Spinal cord (tissue), 10 donors: ENCODE results near the gene ATP8B3. TPM values are rescaled to one million over a fixed set of nuclear protein-coding genes. Genes with fewer than 3 reads are reported as not detected.

Experiments
- DNase-seq, 6 donors: peaks; one replicate each; pipeline versions ENCODE4 v3.0.0 to v3.0.0-alpha.2; 2013 to 2015; ENCODE audit warnings: low spot score in 6 of 6, low read depth in 4 of 6
- H3K27ac ChIP-seq: one replicate; pipeline ENCODE4 v1.5.1; 2013; ENCODE audit warnings: low read depth, low read length, control low read depth
- H3K27me3 ChIP-seq: one replicate; pipeline ENCODE4 v1.6.1; 2013; ENCODE audit warnings: low read length; ENCODE audit not compliant: control insufficient read depth, insufficient read depth
- H3K36me3 ChIP-seq: one replicate; pipeline ENCODE4 v1.6.1; 2013; ENCODE audit warnings: low read length; ENCODE audit not compliant: control insufficient read depth, insufficient read depth
- H3K4me1 ChIP-seq: one replicate; pipeline ENCODE4 v1.6.1; 2013; ENCODE audit warnings: low read length; ENCODE audit not compliant: control insufficient read depth, insufficient read depth
- H3K4me3 ChIP-seq: one replicate; pipeline ENCODE4 v1.5.1; 2013; ENCODE audit warnings: low read depth, low read length, control low read depth
- H3K9me3 ChIP-seq: one replicate; pipeline ENCODE4 v1.6.1; 2013; ENCODE audit warnings: low read length; ENCODE audit not compliant: control insufficient read depth, insufficient read depth
- WGBS: methylation state at CpG from one replicate; pipeline ENCODE4 v1.1.5; 2013; ENCODE audit warnings: missing lambda C conversion rate; ENCODE audit not compliant: insufficient coverage; 5-methylcytosine and 5-hydroxymethylcytosine counted together
- polyA plus RNA-seq, 2 donors: library from polyadenylated mRNA; unstranded; fragments of 120-200 nt; gene quantifications; one replicate each; pipeline ENCODE4 v1.2.1, GENCODE V29; 2013; ENCODE audit not compliant: insufficient read length in 2 of 2
- total RNA-seq, 2 donors: library from RNA; depleted of rRNA in 1 of 2; stranded (reverse); fragments of 120-200 nt in 1 of 2; fragments of >200 nt in 1 of 2; gene quantifications; one replicate each; pipeline versions ENCODE4 v1.2.3 to v1.2.4, GENCODE V29; 2013 to 2014
- donor health status: healthy.

The ATP8B3 gene
- total and polyA plus RNA-seq, 4 donors, result 1.0 to 2.1 (median 1.4) TPM

DNA sequence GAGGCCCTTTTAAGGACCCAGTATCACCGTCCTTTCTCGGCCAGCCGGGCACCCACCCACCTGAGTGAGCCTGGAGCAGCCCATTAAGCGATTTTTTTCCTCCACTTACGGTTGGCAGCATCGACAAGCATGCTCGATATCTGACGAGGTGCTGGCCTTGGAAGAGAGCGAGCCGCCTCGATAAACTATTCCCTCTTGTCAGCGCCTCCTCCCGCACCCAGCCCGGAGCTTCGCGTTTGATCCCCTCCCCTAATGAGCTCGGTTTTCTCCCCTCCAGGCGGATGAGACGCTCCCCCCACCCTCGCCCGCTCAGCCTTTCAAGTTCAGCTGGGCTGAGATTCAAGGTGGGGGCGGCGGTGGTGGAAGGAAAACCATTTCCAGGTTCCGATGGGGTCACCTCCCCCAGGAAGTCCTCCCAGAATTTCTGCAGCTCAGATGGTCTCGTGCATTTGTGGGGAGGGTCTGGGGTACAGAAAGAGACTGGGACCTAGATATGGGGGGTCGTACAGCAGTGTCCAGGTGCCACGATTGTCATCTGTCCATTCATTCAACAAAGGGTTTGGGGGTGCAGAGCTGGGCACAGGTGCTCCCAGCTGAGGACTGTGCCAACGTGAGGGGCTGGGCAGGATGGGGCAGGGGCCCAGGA lies 77.6 kb downstream of the ATP8B3 start:
- 21% methylated on average over 18 of the region's 28 CpGs for WGBS
- H3K36me3 ChIP-seq, result no peaks in the 10 kb centered on the region
- peaks cover 50% of the 10 kb centered on the region for H3K27me3 ChIP-seq
- H3K4me1 ChIP-seq, result peaks cover 4% of the 10 kb centered on the region
- no peak for DNase-seq
- no peaks in the 10 kb centered on the region for H3K9me3 ChIP-seq
- H3K4me3 ChIP-seq, result no peak overlapping the region
- H3K27ac ChIP-seq, result no peak overlapping the region

Other genes starting within 250 kb of the ATP8B3 start
- gene MEX3D, start 244.0 kb downstream of the ATP8B3 start, total RNA-seq, result 10 to 100 TPM; 17.0 to 43.6 TPM
- 10 to 100 TPM; 33.6 to 35.4 TPM for gene MEX3D, start 244.0 kb downstream of the ATP8B3 start, polyA plus RNA-seq
- 10 to 100 TPM; 36.6 to 73.1 TPM for gene MBD3, start 219.4 kb downstream of the ATP8B3 start, total RNA-seq
- 100 to 1,000 TPM; 105 to 113 TPM for gene MBD3, start 219.4 kb downstream of the ATP8B3 start, polyA plus RNA-seq
- 100 to 1,000 TPM in 1 of 2 donors, 10 to 100 TPM in 1; 60.4 to 203 TPM for gene UQCR11, start 206.8 kb downstream of the ATP8B3 start, total RNA-seq
- 100 to 1,000 TPM; 179 to 188 TPM for gene UQCR11, start 206.8 kb downstream of the ATP8B3 start, polyA plus RNA-seq
- gene TCF3, start 159.7 kb downstream of the ATP8B3 start, total RNA-seq, result 10 to 100 TPM; 18.8 to 65.8 TPM
- gene TCF3, start 159.7 kb downstream of the ATP8B3 start, polyA plus RNA-seq, result 10 to 100 TPM; 89.2 to 94.7 TPM
- gene ONECUT3, start 58.8 kb downstream of the ATP8B3 start, total RNA-seq, result under 1 TPM in 1 of 2 donors, not detected in 1; 0.06 TPM
- under 1 TPM; 0.62 to 0.66 TPM for gene ONECUT3, start 58.8 kb downstream of the ATP8B3 start, polyA plus RNA-seq
- 10 to 100 TPM in 1 of 2 donors, 1 to 10 TPM in 1; 5.7 to 10.9 TPM for gene REXO1, start 36.2 kb upstream of the ATP8B3 start, total RNA-seq
- 10 to 100 TPM; 27.2 to 41.8 TPM for gene REXO1, start 36.2 kb upstream of the ATP8B3 start, polyA plus RNA-seq
- gene KLF16, start 51.3 kb upstream of the ATP8B3 start, total RNA-seq, result 1 to 10 TPM; 1.8 to 4.8 TPM
- gene KLF16, start 51.3 kb upstream of the ATP8B3 start, polyA plus RNA-seq, result 10 to 100 TPM in 1 of 2 donors, 1 to 10 TPM in 1; 9.8 to 13.4 TPM
- 100 to 1,000 TPM in 1 of 2 donors, 10 to 100 TPM in 1; 53.5 to 103 TPM for gene ABHD17A, start 73.2 kb upstream of the ATP8B3 start, total RNA-seq
- 100 to 1,000 TPM; 141 TPM for gene ABHD17A, start 73.2 kb upstream of the ATP8B3 start, polyA plus RNA-seq
- gene ADAT3, start 93.1 kb upstream of the ATP8B3 start, total RNA-seq, result 1 to 10 TPM; 1.5 to 3.0 TPM
- 1 to 10 TPM; 5.8 to 7.9 TPM for gene ADAT3, start 93.1 kb upstream of the ATP8B3 start, polyA plus RNA-seq
- gene SCAMP4, start 93.1 kb upstream of the ATP8B3 start, total RNA-seq, result 10 to 100 TPM; 25.2 to 38.1 TPM
- gene SCAMP4, start 93.1 kb upstream of the ATP8B3 start, polyA plus RNA-seq, result 100 to 1,000 TPM in 1 of 2 donors, 10 to 100 TPM in 1; 95.1 to 112 TPM
- 10 to 100 TPM; 27.8 to 53.4 TPM for gene CSNK1G2, start 128.9 kb upstream of the ATP8B3 start, total RNA-seq
- 10 to 100 TPM; 54.4 to 65.6 TPM for gene CSNK1G2, start 128.9 kb upstream of the ATP8B3 start, polyA plus RNA-seq
- gene BTBD2, start 203.4 kb upstream of the ATP8B3 start, total RNA-seq, result 10 to 100 TPM; 45.6 to 49.9 TPM
- gene BTBD2, start 203.4 kb upstream of the ATP8B3 start, polyA plus RNA-seq, result 100 to 1,000 TPM; 172 to 183 TPM
- gene MKNK2, start 239.0 kb upstream of the ATP8B3 start, total RNA-seq, result 10 to 100 TPM; 22.2 to 61.2 TPM
- gene MKNK2, start 239.0 kb upstream of the ATP8B3 start, polyA plus RNA-seq, result 10 to 100 TPM; 54.4 to 66.0 TPM